GM12865 (cell line): ENCODE measurements around the gene NFIX.
"Not testable (repeated sequence)": the region's sequence is repeated elsewhere in the genome, so short reads cannot be mapped to it uniquely, and the experiment has no call there.

Experiments
- DNase-seq: peaks from one replicate; pipeline ENCODE4 v3.0.0; 2010; ENCODE audit warnings: low read depth
- H3K4me3 ChIP-seq: 2 replicates; pipeline ENCODE4 v1.5.1; 2011; ENCODE audit warnings: mild to moderate bottlenecking, low read depth, low read length, control low read depth
- CTCF ChIP-seq: IDR thresholded peaks from 2 replicates; pipeline ENCODE4 v1.5.1; 2011; ENCODE audit warnings: low read length, control low read depth, low read depth, inconsistent platforms; ENCODE audit not compliant: insufficient read depth; ENCODE audit errors: missing control alignments

The NFIX gene

GRCh38 chr19:12948612-12949362, 46.5 kb upstream of the NFIX start:
- no peak for TF ChIP-seq CTCF
- no peak overlapping the region for H3K4me3 ChIP-seq
- DNase-seq: no peak

- DNase-seq: no peak
- H3K4me3 ChIP-seq: no peak overlapping the region
- TF ChIP-seq CTCF: no peak
These were observed 45.7 kb upstream of the NFIX start for GRCh38 chr19:12949363-12950283.

GRCh38 chr19:12952050-12952449, 43.2 kb upstream of the NFIX start:
- DNase-seq, H3K4me3 ChIP-seq: not testable (repeated sequence)

GRCh38 chr19:12952488-12953137, 42.7 kb upstream of the NFIX start:
- no peak overlapping the region for H3K4me3 ChIP-seq
- TF ChIP-seq CTCF: no peak
- DNase-seq: no peak

- TF ChIP-seq CTCF: no peak
- H3K4me3 ChIP-seq: no peak overlapping the region
- no peak for DNase-seq
These were observed 42.0 kb upstream of the NFIX start for GRCh38 chr19:12953138-12953798.

- no peak overlapping the region for H3K4me3 ChIP-seq
- TF ChIP-seq CTCF: no peak
- no peak for DNase-seq
These were observed 41.3 kb upstream of the NFIX start for GRCh38 chr19:12953799-12954611.
